Measurements from ENCODE around the gene KCNIP1. TPM values are rescaled to one million over a fixed set of nuclear protein-coding genes. Genes with fewer than 3 reads are reported as not detected.

KCNIP1 gene
- total RNA-seq, 1 donor from 2014 or later: 8.7 TPM

DNA sequence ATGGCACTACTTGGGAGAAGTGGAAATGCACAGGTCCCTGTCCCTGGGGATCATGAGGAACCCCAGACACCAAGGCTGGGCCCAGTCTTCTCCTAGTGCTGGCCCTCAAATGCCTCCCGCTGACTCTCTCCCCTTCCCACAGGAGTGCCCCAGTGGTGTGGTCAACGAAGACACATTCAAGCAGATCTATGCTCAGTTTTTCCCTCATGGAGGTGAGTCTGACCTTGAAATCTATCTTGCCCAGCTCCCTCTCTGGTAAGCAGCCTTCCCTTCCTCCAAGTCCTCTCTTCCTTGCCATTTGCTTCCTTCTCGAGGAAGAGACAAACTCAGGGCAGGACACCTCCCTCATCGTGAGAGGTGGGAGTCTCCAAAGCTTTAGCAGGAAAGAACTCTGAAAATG, 216.4 kb downstream of the KCNIP1 start:
- Mint-ChIP-seq H3K4me1 (ENCODE audit: low read depth) (no peaks in the 10 kb centered on the region), H3K27ac (ENCODE audit: unreplicated experiment) (no peak overlapping the region), H3K9me3 (ENCODE audit: low read depth) (peaks cover 15% of the 10 kb centered on the region), H3K27me3 (ENCODE audit: low read depth) (peaks cover 12% of the 10 kb centered on the region), H3K36me3 (ENCODE audit: low read depth) (peaks cover 9% of the 10 kb centered on the region), H3K4me3 (ENCODE audit: unreplicated experiment) (no peak overlapping the region)
- TF ChIP-seq, protein P1, sequence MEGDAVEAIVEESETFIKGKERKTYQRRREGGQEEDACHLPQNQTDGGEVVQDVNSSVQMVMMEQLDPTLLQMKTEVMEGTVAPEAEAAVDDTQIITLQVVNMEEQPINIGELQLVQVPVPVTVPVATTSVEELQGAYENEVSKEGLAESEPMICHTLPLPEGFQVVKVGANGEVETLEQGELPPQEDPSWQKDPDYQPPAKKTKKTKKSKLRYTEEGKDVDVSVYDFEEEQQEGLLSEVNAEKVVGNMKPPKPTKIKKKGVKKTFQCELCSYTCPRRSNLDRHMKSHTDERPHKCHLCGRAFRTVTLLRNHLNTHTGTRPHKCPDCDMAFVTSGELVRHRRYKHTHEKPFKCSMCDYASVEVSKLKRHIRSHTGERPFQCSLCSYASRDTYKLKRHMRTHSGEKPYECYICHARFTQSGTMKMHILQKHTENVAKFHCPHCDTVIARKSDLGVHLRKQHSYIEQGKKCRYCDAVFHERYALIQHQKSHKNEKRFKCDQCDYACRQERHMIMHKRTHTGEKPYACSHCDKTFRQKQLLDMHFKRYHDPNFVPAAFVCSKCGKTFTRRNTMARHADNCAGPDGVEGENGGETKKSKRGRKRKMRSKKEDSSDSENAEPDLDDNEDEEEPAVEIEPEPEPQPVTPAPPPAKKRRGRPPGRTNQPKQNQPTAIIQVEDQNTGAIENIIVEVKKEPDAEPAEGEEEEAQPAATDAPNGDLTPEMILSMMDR (IDR thresholded peaks at IDR 0.05): no peak
- no peak for DNase-seq (ENCODE audit: low spot score)

DNA sequence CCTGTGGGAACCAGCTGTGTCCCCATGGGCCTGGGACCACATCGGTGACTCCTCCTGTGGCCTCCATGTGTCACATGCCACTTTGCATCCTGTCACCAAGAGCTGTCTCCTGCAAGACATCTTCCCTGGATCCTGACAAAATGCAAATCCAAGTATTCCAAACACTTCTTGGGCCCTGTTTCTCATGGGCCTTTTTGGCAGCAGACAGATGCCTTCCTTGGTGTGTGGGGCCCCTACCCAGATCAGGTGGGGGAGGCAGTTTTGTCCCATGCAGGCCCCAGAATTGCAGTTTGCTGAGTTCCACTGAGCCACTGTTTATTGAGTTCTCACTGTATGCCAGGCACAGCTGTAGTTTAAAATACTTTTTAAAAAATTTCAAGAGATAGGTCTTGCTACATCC, 217.2 kb downstream of the KCNIP1 start:
- Mint-ChIP-seq H3K9me3 (ENCODE audit: low read depth) (peaks cover 15% of the 10 kb centered on the region), H3K36me3 (ENCODE audit: low read depth) (peaks cover 9% of the 10 kb centered on the region), H3K27me3 (ENCODE audit: low read depth) (peaks cover 8% of the 10 kb centered on the region), H3K4me3 (ENCODE audit: unreplicated experiment) (no peak overlapping the region), H3K27ac (ENCODE audit: unreplicated experiment) (no peak overlapping the region), H3K4me1 (ENCODE audit: low read depth) (no peaks in the 10 kb centered on the region)
- TF ChIP-seq, protein P1 (IDR thresholded peaks at IDR 0.05): no peak
- DNase-seq (ENCODE audit: low spot score): no peak

DNA sequence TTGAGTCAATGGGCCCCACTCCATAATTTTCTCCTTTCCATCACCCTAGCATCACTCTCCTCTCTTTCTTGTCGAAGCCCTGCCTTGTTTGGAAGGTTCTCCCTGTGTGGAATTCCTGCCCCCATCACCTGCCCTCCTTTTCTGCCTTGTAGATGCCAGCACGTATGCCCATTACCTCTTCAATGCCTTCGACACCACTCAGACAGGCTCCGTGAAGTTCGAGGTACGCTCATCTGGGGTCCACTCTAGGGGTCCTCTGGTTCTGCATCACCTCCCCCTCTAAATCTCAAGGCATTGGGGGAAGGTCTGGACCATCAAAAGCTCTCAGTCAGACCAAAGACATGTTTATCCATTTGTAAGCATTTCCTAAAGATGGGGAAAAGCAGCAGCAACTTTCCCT, 217.9 kb downstream of the KCNIP1 start:
- H3K4me1 Mint-ChIP-seq (ENCODE audit: low read depth): no peaks in the 10 kb centered on the region

DNA sequence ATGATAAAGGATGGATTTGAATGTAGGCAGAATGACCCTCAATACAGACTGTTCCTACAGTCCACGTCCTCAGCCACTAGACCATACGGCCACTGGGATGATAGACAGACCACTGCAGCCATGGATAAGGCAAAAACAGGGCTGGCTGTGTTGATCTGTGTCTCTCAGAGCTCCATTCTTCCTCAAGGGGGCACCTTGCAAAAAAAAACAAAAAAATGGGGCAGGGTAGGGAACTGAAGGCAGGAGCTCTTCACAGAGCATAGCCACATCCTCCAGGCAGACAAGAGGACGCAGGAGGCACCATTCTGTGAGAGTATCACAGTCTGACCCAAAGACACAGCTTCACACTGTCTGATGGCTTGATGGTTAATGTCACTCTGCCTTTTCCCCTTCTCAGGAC, 218.5 kb downstream of the KCNIP1 start:
- Mint-ChIP-seq H3K27ac (ENCODE audit: unreplicated experiment) (no peak overlapping the region), H3K4me1 (ENCODE audit: low read depth) (no peaks in the 10 kb centered on the region), H3K36me3 (ENCODE audit: low read depth) (peaks cover 9% of the 10 kb centered on the region), H3K4me3 (ENCODE audit: unreplicated experiment) (no peak overlapping the region), H3K27me3 (ENCODE audit: low read depth) (peaks cover 7% of the 10 kb centered on the region), H3K9me3 (ENCODE audit: low read depth) (peaks cover 15% of the 10 kb centered on the region)
- DNase-seq (ENCODE audit: low spot score): no peak
- TF ChIP-seq, protein P1 (IDR thresholded peaks at IDR 0.05): no peak

More for the DNA sequence above, 217.9 kb downstream of the KCNIP1 start:
- no peak for DNase-seq (ENCODE audit: low spot score)
- Mint-ChIP-seq H3K27me3 (ENCODE audit: low read depth) (peaks cover 4% of the 10 kb centered on the region), H3K4me3 (ENCODE audit: unreplicated experiment) (no peak overlapping the region), H3K36me3 (ENCODE audit: low read depth) (peaks cover 9% of the 10 kb centered on the region), H3K9me3 (ENCODE audit: low read depth) (peaks cover 15% of the 10 kb centered on the region), H3K27ac (ENCODE audit: unreplicated experiment) (no peak overlapping the region)
- TF ChIP-seq, protein P1 (IDR thresholded peaks at IDR 0.05): no peak

DNA sequence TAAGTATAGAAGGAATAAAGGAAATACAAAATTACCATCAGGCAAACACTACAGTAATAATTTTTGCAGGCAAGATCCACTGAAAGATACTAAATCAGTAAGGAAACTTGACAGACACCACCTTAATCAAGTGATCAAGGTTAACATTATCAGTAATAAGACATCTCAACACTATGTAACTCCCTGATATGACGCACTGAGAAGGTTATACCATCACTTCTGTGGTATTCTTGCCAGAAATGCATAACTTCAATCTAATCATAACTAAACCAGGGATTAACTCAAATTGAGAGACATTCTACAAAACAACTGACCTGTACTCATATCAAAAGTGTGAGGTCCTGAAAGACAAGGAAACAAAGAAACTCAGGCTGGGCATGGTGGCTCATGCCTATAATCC, 227.2 kb downstream of the KCNIP1 start:
- Mint-ChIP-seq H3K27ac (ENCODE audit: unreplicated experiment) (no peak overlapping the region), H3K4me3 (ENCODE audit: unreplicated experiment) (no peak overlapping the region), H3K9me3 (ENCODE audit: low read depth) (peaks cover 22% of the 10 kb centered on the region), H3K36me3 (ENCODE audit: low read depth) (peaks cover 22% of the 10 kb centered on the region), H3K27me3 (ENCODE audit: low read depth) (peaks cover 7% of the 10 kb centered on the region), H3K4me1 (ENCODE audit: low read depth) (no peaks in the 10 kb centered on the region)
- TF ChIP-seq, protein P1 (IDR thresholded peaks at IDR 0.05): no peak
- DNase-seq (ENCODE audit: low spot score): no peak
